Fibroblast of the aortic adventitia (primary cell): ENCODE measurements around the gene SNX14. TPM values are rescaled to one million over a fixed set of nuclear protein-coding genes. Genes with fewer than 3 reads are reported as not detected.

Experiments used
- DNase-seq: peaks from one replicate; pipeline ENCODE4 v3.0.0-alpha.2; 2010; ENCODE audit warnings: low read depth
- H3K4me3 ChIP-seq: 2 replicates; pipeline ENCODE4 v1.5.1; 2011; ENCODE audit warnings: low read depth, mild to moderate bottlenecking, control low read depth, low read length, moderate library complexity
- total RNA-seq: library from RNA; depleted of rRNA; stranded (reverse); fragments of >200 nt; gene quantifications from 2 replicates; pipeline ENCODE4 v1.2.3, GENCODE V29; 2012; ENCODE audit warnings: low replicate concordance
- TF ChIP-seq, protein P1 (sequence below): IDR thresholded peaks from 2 replicates; pipeline ENCODE4 v1.5.1; 2011; ENCODE audit warnings: mild to moderate bottlenecking, low read length, control low read depth, inconsistent platforms; ENCODE audit not compliant: insufficient read depth

The SNX14 gene
- total RNA-seq, 1 donor = 99.1 TPM

DNA sequence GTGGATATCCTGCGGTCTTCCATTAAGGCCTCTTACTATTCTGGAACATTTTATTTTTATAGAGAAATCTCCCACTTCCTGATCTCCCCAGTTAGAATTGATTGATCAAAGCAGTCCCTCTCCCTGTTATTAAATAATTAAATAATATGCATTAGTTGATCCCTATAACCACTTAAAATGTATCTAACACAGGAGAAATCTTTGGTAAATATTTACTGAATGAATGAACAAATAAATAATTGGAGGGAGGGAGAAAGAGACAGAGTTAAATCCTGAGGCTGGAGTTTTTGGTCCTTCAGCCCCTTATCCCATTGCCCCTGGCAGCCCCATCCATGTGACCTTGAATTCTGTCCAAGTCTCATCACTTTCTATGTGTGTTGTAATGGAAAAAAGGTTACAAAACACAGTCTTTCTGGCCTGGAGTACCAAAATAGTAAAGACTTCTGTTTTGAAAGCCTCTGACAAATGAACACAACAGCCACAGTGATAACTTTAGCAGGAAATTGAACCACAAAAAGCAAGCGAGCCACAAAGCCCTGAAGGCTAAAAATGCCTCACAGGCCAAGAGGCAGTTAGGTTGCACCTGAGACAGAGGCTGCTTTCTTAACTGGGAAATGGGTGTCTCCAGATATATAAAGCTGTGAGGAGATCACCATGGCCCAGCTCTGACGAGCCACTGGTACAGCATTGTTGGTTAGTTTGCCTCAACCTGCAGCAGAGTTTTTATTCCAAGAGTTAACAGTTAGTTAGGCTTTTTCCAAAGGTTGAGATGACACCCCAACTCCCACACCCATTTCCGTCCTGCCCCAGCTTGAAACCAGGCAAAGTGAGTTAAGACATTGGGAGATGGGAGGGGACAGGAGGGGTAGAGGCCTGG is 132.5 kb downstream of the SNX14 start:
- H3K4me3 ChIP-seq = no peak overlapping the region
- TF ChIP-seq, protein P1, sequence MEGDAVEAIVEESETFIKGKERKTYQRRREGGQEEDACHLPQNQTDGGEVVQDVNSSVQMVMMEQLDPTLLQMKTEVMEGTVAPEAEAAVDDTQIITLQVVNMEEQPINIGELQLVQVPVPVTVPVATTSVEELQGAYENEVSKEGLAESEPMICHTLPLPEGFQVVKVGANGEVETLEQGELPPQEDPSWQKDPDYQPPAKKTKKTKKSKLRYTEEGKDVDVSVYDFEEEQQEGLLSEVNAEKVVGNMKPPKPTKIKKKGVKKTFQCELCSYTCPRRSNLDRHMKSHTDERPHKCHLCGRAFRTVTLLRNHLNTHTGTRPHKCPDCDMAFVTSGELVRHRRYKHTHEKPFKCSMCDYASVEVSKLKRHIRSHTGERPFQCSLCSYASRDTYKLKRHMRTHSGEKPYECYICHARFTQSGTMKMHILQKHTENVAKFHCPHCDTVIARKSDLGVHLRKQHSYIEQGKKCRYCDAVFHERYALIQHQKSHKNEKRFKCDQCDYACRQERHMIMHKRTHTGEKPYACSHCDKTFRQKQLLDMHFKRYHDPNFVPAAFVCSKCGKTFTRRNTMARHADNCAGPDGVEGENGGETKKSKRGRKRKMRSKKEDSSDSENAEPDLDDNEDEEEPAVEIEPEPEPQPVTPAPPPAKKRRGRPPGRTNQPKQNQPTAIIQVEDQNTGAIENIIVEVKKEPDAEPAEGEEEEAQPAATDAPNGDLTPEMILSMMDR = no peak
- DNase-seq = peak; percentile 83

DNA sequence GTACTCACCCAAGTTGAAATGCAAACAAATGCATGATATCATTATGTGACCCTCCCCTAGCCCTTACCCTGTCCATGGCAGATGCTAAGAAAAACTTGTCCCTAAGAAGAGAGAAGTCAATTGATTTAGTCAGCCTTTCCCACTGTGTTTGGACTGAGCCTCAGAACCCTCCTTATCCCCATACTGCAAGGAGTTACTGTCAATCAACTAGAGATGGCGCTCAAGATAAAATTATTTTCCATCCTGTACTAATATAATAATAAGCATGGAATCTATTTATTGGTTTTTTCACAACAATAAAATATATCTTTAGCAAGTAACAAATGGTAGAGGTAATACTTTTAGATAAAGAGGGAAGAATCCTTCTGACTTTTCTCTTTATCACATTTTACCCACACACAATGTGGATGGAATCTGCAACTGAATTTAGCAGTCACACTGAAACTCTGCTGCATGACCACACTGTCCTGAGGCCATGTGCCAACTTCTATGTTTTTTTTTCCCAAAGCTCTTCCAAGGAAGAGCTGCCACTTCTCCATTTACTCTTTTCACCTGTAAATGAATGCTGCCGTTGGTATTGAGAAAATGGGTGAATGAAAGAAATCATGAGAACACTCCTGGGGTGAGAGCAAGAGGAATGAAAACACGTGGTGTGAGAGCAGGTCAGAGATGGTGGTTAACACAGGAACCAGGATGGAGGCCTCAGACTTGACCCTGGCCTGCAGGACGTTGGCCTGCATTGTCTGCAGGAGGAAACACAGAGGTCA is 133.3 kb downstream of the SNX14 start:
- DNase-seq = no peak
- TF ChIP-seq, protein P1 = no peak
- H3K4me3 ChIP-seq = no peak overlapping the region

DNA sequence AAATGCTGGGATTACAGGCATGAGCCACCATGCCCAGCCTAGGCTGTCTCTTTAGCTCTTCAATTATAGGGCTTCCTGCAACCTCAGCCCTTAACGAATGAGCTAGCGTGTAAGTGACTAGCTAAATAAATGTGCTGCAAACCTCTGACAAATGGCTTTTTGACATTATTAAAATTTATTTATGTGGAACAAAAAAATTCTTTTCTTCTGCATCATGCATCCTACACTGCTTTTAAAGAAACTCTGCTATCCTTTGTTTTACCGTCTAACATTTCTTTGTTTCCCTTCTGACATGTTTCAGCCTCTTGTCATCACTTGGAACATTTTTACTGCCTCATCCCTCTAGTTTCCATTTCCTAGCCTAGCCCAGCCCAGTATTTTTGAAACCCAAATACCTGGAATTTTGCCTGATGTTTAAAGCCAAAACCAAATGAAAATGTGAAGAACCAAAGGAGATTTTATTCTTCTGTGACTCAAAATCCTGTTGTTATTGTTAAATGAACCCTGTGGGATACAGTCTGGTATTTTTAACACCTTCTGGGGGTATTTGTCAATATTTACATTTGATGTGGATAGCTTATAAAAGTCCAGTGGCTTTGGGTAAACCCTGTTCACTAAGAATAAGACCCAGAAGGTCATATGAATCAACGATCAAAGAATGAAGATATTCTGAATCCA is 134.3 kb downstream of the SNX14 start:
- H3K4me3 ChIP-seq = no peak overlapping the region
- TF ChIP-seq, protein P1 = no peak
- peak; percentile 97 for DNase-seq

DNA sequence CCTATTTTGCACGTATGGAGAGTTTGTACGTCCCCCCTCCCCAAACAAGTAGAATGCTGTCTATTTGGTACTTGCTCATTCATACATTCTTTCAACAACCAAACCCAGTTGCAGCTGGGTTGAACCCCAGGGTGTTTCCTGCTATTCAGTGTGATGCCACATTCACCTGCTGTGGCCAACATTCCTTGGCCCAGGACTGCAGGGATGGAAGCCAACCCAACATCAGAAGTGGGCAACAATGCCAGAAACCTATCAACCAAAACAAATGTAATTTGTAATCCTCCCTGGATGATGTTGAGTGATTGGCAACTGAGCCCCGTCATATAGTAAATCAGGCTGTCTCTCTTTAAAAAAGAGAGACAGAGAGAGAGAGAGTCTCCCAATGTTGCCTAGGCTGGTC is 134.9 kb downstream of the SNX14 start:
- no peak overlapping the region for H3K4me3 ChIP-seq

DNA sequence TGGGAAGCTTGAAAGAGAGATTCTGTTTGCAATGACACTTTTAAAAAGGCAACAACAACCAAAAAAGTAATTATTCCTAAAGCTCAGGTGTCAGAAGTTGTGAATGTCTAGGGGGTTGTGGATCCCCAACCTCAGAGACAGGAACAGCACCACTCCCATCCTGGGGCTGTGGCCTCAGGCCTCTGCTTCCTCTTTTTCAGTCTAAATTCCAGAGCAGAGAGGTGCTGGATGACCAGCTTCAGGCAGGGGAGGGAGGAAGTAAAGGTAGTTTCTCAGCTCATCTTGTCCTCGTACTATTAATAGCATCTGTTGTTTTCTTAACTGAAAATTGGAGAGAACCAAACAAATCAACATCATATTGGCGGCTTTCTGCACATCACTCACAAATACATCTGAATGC is 135.5 kb downstream of the SNX14 start:
- TF ChIP-seq, protein P1 = no peak
- no peak overlapping the region for H3K4me3 ChIP-seq
- no peak for DNase-seq

More for the DNA sequence above, 134.9 kb downstream of the SNX14 start:
- TF ChIP-seq, protein P1 = no peak
- peak; percentile 79 for DNase-seq

DNA sequence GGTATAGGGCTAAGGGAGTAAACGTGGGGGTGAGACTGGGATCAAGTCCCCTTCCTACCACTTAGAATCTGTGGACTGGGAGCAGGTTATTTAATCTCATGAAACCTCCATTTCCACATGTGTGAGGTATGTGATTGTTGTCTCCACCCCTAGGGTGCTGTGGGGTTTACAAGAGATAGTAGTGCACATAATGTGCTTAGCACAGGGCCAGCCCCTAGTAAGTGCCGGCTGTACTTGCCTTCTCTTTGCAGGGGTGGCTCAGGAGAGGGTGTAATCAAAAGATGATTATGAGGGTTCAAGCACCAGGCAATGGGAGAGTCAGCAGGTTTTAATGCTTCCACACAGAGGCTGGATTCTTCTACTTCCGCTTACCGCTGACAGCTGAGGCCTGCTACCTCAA is 136.9 kb downstream of the SNX14 start:
- no peak overlapping the region for H3K4me3 ChIP-seq
- peak; percentile 12 for DNase-seq
- TF ChIP-seq, protein P1 = no peak
